Measurements from ENCODE around the gene LONRF2.
A peak's percentile ranks its signal among the peaks of the same experiment; 100 is the strongest.
"Not testable (repeated sequence)": the region's sequence is repeated elsewhere in the genome, so short reads cannot be mapped to it uniquely, and the experiment has no call there.

The LONRF2 gene

DNA sequence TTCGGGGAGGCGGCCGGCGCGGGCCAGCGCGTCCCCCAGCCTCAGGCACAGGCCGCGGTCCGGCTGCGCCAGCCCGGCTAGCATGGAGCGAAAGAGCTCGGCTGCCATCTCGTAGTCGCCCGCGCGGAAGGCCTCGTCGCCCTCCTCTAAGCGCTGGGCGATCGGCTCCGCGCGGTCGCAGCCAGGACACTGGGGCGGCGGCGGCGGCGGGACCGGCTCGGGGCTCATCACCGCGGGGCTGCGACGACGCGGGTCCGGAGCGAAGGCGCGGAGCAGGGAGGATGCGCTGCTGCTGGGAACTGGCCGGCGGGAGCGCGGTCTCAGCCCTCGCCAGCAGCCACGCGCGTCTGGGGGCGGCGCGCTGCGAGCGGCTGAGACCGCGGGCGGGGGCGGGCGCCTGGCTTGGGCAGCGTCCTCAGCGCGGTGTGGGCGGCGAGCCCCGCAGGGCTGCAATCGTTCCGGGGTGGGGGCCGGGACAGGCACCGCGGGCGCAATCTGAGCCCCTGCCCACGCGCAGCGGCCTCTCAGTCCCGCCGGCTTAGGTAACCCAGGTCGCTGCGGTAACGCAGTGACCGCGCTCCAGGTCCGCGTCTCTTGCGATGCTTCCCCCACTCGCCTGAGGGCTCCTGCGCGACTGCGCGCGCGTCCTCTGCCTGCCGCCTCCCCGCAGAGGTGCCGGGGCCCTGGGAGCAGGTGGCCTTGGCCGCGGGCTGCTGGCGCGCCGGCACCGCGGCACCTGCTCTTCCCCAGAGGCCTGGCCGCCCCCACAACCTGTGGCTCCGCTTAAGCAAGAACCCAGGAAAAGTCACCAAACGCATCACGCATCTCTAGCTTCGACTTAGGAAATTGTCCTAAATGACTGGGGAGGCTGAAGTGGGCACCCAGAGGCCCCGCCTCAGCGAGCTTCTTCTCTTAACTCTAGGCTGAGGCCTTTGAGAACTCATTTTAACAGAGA is at the start of gene LONRF2:
Gene LONRF2 (minus strand): TSS at position 636 of the 955 bp plus-strand sequence. CDS start 408 bp downstream, at position 228.
- DNase-seq (ENCODE audit: low spot score) (peak; percentile 32), FAIRE-seq (no peak)

DNA sequence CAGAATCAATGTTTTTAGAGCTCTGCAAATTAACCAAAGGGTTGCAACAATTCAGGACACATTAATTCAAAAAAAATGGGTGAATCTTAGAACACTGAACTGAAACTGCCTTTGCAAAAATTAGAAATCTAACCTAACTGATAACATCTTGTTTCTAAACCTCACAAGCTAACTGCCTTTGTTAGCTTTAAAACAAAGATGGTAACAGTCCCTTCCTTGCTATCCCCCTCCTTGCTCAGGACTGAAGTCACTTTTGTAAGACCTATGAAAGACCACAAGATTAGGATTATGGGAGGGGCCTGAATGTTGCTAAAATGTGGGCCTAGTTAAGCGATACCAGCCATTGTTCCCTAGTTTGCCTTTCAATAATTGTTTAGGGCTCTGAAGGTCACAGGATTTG is 44.9 kb upstream of the LONRF2 start:
- no peak for DNase-seq (ENCODE audit: low spot score)

GRCh38 chr2:100365434-100365833 is 43.1 kb upstream of the LONRF2 start:
- FAIRE-seq (no peak), DNase-seq (ENCODE audit: low spot score) (peak; percentile 78)

More for the DNA sequence above, 44.9 kb upstream of the LONRF2 start:
- FAIRE-seq = no peak

GRCh38 chr2:100362269-100362668 is 40.0 kb upstream of the LONRF2 start:
- FAIRE-seq; DNase-seq (ENCODE audit: low spot score): not testable (repeated sequence)

DNA sequence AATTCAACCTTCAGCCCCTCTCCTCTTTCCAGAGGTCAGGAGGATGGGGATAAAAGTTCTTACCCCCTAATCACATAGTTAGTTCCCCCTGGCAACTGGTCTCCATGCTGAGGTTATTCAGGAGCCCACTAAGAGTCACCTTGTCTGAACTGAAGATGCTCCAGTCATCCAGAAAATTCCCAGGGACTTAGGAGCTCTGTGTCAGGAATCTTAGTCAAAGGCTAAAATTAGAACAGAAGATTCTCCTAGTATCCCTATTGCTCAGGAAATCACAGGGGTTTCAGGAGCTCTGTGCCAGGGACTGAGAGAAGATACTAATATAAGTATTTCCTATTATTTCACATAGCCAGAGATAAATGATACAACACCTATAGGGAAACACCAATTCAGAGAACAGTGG is 37.3 kb upstream of the LONRF2 start:
- FAIRE-seq = no peak
- no peak for DNase-seq (ENCODE audit: low spot score)

- DNase-seq (ENCODE audit: low spot score) (no peak), FAIRE-seq (no peak)
These were observed 36.3 kb upstream of the LONRF2 start for GRCh38 chr2:100358554-100358953.

DNA sequence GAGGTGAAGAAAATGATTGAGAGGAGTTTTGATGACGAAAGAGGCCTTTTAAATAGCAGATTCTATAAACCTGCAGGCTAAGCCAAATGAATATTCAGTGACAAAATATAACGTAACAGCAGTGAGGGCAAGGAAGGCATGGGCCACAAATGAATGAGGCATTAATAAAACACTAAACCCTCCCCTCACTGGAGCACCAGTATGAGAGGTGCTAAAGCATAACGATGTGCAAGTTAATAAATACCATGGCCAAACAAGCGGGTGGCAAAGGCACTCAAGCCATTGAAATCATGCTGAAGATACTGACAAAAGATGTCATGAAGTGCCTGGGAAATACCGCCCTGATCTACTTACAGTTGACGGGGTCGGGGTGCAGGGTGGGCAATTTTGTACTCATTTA is 30.2 kb upstream of the LONRF2 start:
- FAIRE-seq (no peak), DNase-seq (ENCODE audit: low spot score) (no peak)

GRCh38 chr2:100350661-100351185 is 28.4 kb upstream of the LONRF2 start:
- DNase-seq (ENCODE audit: low spot score) = no peak
- peak; percentile 23 for FAIRE-seq

GRCh38 chr2:100345144-100345543 is 22.8 kb upstream of the LONRF2 start:
- not testable (repeated sequence) for FAIRE-seq

GRCh38 chr2:100344433-100344832 is 22.1 kb upstream of the LONRF2 start:
- DNase-seq (ENCODE audit: low spot score) (no peak), FAIRE-seq (no peak)

More at GRCh38 chr2:100345144-100345543, 22.8 kb upstream of the LONRF2 start:
- DNase-seq (ENCODE audit: low spot score) = not testable (repeated sequence)

DNA sequence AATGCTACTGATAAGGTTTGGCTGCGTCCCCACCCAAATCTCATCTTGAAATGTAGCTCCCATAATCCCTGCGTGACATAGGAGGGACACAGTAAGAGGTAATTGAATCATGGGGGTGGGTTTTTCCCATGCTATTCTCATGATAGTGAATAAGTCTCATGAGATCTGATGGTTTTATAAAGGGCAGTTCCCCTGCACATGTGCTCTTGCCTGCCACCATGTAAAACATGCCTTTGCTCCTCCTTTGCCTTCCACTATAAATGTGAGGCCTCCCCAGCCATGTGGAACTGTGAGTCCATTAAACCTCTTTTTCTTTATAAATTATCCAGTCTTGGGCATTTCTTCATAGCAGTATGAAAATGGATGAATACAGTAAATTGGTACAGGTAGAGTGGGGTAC is 20.2 kb upstream of the LONRF2 start:
- DNase-seq (ENCODE audit: low spot score); FAIRE-seq: not testable (repeated sequence)

- FAIRE-seq (no peak), DNase-seq (ENCODE audit: low spot score) (no peak)
These were observed 17.5 kb upstream of the LONRF2 start for GRCh38 chr2:100339823-100340222.

DNA sequence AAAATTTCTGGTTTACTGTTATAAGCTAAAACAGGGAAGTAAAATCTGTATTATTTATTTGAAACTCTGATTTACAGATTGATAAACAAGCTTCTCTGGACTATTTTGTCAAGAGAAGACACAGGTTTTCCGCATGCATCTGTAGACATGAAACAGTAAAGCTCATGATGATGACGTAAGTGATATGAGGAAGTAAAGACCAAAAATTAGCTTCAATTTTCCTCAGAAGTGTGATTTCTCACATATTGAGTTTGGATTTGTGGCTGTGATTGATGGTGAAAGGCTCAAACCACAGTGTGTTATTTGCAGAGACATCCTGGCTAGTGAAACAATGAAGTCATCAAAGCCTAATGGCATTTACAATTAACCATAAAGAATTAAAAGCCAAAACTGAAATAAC is 12.6 kb upstream of the LONRF2 start:
- FAIRE-seq = no peak
- DNase-seq (ENCODE audit: low spot score) = no peak

DNA sequence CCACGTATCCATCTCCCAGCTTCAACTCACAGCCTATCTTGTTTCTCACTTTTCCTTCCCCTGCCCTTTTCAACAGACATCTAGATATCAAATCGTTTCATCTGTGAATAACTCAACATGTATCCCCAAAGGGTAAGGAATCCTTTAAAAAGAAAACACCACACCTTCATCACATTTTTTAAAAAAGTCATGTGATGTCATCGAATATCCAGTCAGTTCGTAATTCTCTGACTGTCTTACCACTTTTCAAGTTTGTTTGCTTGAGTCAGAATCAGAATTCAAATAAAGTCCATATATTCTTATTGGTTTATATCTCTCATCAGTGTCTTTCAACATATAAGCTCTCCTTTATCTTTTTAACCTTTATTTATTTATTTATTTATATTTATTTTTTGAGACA is 5.4 kb upstream of the LONRF2 start:
- DNase-seq (ENCODE audit: low spot score) (no peak), FAIRE-seq (no peak)

DNA sequence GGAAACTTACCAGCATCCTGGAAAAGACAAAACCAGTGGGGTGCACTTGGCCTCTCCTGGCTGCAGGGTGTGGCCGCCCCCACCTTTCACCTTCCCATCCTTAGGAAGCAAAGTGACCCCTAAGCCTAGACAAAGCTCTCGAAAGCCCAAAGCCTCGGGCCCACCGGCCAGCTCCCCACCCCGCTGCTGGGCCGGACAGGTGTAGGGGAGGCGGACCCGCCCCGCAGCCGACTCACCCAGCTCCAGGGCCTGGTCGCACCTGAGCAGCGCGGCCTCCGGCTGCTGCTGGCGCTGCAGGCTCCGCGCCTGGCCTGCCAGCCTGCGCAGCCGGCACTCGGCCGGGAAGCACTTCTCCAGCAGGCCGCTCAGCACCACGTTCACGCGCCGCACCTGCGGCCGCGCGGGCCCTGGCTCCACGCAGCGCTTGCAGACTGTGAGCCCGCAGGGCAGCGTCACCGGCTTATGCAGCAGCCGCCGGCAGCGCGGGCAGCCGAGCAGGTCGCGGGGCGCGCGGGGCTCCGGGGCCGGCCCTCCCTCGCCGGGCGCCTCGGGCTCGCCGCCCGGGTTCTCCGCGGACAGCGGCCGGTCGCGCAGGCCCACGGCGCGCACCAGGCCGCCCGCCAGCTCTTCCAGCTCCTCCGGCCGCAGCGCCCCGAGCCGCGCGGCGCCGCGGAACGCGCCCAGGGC is 979 bp downstream of the LONRF2 start:
- no peak for FAIRE-seq
- peak; percentile 58 for DNase-seq (ENCODE audit: low spot score)

GRCh38 chr2:100320547-100321178 is 1.6 kb downstream of the LONRF2 start:
- FAIRE-seq (no peak), DNase-seq (ENCODE audit: low spot score) (no peak)

DNA sequence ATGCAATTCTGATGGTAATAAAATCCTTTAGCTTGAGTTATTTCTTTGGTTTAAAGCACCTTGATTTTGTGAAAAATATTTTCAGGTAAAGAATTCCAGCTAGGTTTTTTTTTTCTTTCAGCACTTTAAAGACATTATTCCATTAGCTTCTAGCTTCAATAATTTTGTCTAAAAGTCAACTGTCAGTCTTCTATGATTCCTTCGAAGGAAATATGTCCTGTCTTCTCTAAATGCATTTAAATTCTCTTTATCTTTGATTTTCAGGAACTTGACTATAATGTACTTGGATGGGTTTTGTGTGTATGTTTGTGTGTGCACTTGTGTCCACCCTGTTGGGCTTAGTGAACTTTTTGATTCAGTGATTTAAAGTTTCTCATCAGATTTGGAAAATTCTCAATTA is 4.7 kb downstream of the LONRF2 start:
- DNase-seq (ENCODE audit: low spot score) (no peak), FAIRE-seq (no peak)

- DNase-seq (ENCODE audit: low spot score) = no peak
- FAIRE-seq = no peak
These were observed 12.2 kb downstream of the LONRF2 start for GRCh38 chr2:100309973-100310719.

- DNase-seq (ENCODE audit: low spot score) (no peak), FAIRE-seq (no peak)
These were observed 13.0 kb downstream of the LONRF2 start for GRCh38 chr2:100309311-100309710.

DNA sequence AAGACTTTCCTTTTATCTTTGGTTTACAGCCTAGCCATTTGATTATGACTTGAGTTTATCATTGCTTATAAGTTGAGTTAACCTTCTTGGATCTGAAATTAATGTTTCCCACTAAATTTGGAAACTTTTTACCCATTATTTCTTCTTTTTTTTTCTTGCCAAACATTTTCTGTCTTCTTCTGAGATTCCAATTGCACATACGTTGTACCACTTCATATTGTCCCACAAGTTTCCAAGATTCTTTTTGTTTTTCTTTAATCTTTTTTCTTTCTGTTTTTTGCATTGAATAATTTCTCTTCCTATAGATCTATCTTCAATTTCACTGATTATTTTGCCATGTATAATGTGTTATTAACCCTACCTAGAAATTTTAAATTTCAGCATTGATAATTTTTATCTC is 18.6 kb downstream of the LONRF2 start:
- DNase-seq (ENCODE audit: low spot score) (no peak), FAIRE-seq (no peak)

GRCh38 chr2:100302585-100302892 is 19.8 kb downstream of the LONRF2 start:
- no peak for DNase-seq (ENCODE audit: low spot score)
- no peak for FAIRE-seq
